Endothelial cell of hepatic sinusoid (primary cell): ENCODE measurements around the gene TMEM17.
"Not testable (repeated sequence)": the region's sequence is repeated elsewhere in the genome, so short reads cannot be mapped to it uniquely, and the experiment has no call there.

ENCODE experiments used
- in situ Hi-C: cut with HindIII; loops from 2 replicates; pipeline ENCODE4 v1.10.0; 2017; ENCODE audit warnings: low sequenced_read_pairs

The TMEM17 gene

GRCh38 chr2:62505750-62506420 is at the start of gene TMEM17:
TSS of gene TMEM17 (minus strand) at chr2:62506195. CDS start at chr2:62506129, 66 bp downstream.
- in situ Hi-C loops, result no loop called here

DNA sequence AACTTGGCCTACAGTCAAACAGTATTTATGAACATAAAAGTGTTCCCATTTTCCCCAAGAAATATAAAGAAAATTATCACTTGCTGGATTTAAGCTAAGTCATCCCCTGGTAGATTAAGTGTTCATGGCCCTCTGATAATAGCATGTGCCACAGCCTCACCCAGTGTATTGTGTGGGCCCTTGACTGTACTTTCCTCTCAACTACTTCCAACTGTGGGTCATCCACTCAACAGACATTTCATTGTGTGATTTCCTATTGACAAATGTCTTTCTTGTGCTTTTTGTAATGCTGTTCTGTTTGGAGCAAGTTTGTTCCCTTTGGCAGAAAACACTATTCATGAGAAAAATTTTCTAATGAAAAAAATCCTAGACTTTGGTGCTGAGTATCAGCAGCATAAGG is 48.4 kb upstream of the TMEM17 start:
- in situ Hi-C loops, result no loop called here

DNA sequence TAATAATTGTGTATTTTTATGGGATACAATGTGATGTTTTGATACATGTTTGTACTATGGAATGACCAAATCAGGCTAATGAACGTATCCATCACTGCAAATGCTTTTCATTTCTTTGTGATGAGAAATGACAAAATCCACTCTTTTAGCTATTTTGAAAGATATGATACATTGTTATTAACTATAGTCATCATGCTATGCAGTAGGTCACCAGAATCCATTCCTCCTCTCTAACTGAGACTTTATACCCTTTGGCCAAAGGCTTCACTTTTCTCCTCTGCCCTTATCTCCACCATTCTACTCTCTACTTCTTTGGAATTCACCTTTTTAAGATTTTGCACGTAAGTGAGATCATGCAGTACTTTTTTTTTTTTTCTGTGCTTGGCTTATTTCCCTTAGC is 44.5 kb upstream of the TMEM17 start:
- in situ Hi-C loops, result no loop called here

GRCh38 chr2:62547854-62548253 is 41.9 kb upstream of the TMEM17 start:
- in situ Hi-C loops, result no loop called here

GRCh38 chr2:62545261-62545660 is 39.3 kb upstream of the TMEM17 start:
- in situ Hi-C loops, result no loop called here

DNA sequence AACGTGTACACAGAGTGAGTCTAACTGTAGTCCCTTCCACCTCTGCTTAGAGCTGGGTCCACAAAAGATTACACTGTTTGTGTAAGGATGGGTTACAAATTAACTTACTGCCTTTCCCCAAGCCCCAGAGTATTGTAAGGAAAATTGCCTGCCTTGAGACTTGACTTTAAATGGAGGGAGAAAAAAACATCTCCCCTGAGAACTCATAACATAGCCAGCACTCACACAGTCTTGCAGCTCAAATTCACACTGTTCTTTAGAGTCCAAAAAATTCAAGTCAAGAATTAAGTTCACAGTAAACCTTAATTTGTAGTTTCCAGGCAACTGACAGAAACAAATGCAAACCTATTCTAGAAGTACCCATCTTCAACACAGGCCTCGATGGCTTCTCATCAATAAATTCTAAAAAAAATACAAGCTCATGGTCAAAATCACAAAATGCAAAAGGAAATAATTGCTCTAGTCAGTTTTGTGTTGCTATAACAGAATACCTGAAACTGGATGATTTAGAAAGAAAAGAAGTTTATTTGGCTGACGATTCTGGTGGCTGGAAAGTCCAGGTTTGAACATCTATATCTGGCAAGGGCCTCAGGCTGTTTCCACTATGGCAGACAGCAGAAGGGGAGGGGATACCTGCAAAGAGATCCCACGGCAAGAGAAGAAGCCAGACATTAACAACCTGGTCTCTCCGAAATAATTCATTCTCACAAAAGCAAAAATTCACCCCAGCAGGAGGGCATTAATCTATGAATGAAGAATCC is 34.6 kb upstream of the TMEM17 start:
- in situ Hi-C loops, result no loop called here

GRCh38 chr2:62539606-62540407 is 33.8 kb upstream of the TMEM17 start:
- in situ Hi-C loops, result no loop called here

DNA sequence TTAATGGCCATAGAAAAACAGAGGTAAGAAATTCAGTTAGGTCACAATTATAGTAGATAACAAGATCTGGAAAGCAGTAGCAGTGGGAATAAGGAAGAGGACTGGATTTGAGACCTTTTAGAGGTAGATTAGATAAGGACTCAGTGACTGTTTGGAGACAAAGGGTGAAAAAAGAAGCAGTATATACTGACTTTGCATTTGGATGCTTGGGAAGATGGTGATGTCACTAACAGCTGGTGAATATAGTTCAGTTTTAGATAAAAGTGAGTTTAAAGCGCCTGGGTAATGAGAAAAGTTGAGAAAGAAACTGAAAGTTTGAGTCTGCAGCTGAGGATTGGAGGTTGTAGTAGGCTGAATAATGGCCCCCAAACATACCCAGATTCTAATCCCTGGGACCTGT is 32.8 kb upstream of the TMEM17 start:
- in situ Hi-C loops, result no loop called here

DNA sequence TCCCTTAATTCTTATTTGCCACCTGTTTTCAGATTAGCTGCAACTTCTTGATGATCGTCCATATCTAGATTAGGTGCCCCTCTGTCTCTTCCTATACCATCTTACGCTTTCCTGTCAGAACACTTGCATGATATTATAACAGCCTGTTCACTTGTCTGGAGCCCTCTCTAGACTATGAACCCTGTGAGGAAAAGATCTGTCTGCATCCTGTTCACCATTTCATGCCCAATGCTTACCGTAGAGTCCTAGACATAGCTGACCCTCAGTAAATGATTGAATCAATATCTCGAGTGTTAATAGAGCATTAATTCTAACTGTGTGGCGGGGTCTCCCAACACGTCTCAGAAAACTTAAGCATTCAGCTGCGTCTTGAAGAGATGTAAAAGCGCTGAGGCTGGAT is 31.8 kb upstream of the TMEM17 start:
- in situ Hi-C loops, result no loop called here

DNA sequence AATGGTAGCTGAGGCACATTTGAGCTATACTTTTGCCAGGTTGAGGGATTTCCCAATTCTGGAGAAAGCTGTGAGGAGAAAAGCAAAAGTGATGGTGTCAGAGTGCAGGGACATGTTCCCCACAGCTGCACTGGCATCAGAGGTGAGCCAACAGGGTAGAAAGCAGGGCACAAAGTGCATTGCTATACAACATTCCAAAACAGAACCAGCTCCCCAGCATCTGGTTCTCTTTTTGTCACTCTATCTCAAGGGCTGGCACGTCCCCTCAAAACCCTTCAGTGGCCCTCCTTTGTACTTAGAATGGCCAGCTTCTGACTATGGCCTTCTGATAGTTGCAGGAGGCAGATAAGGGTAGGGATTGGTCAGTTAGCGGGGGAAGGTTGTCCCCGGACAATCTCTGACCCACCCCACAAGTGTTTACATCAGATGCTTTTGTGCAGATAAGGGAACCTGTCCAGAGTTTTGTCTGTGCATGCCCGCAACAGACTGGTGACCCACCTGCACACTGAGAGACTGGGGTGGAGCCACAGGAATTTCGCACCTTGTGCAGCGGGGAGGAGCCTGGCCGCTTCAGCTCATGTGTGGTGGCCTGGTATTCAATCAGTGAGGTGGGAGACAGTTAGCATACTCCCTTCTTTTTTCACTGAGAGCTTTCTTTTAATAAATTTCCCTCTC is 31.0 kb upstream of the TMEM17 start:
- in situ Hi-C loops, result no loop called here

DNA sequence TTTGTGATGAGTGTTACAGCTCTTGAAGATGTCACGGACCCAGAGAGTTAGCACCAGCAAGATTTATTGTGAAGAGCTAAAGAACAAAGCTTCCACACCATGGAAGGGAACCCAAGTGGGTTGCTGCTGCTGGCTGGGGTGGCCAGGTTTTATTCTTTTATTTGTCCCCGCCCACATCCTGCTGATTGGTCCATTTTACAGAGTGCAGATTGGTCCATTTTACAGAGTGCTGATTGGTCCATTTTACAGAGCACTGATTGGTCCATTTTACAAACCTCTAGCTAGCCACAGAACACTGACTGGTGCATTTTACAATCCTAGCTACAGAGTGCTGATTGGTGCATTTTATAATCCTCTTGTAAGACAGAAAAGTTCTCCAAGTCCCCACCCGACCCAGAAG is 29.5 kb upstream of the TMEM17 start:
- in situ Hi-C loops, result not testable (repeated sequence)

DNA sequence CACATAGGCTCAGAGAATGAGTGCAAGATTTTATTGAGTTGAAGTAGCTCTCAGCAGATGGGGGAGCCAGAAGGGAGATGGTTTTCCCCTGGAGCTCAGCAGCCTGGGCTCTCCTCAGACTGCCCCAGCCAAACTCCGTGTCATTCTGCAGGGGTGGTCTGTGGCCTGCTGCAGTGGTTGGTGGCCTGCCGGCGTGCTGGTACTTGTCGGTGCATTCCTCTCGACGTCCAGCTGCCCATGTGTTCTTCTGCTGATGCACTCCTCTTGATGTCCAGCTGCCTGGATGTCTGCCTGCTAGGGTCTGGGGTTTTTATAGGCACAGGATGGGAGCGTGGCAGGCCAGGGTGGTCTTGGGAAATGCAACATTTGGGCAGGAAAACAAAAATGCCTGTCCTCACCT is 25.6 kb upstream of the TMEM17 start:
- in situ Hi-C loops, result no loop called here

- in situ Hi-C loops, result no loop called here
These were observed 23.8 kb upstream of the TMEM17 start for GRCh38 chr2:62529758-62530157.

GRCh38 chr2:62527478-62528210 is 21.6 kb upstream of the TMEM17 start:
- in situ Hi-C loops, result no loop called here

- in situ Hi-C loops, result no loop called here
These were observed 20.8 kb upstream of the TMEM17 start for GRCh38 chr2:62526531-62527381.

GRCh38 chr2:62525549-62526269 is 19.7 kb upstream of the TMEM17 start:
- in situ Hi-C loops, result no loop called here

DNA sequence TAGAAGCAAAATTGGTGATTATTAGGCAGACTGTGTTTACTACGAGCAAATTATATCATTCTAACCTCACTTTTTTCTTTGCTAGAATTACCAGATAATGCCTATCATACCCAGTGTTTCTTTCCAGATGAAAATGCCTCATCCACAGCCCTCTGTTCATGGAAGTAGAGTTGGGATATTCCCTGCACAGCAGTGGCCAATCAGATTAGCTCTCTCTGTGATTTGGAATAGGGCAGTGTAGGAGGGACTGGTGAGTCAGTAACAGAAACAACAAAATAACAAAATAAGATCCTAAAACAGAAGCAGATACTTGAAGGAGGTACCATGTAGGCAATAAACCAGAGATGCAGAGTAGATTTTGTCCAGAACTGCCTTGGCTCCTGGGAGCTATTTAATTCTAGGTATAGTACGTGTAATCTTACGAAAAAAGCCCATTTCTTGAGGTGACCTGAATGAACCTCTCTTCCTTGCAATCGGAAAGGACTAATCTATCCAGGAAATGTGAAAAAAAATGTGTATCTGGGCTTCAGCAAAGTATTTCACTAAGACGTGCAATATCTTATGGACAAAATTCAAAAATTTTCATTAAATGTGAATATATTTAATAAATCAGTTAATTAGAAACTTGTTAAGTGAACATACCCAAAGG is 18.4 kb upstream of the TMEM17 start:
- in situ Hi-C loops, result no loop called here

DNA sequence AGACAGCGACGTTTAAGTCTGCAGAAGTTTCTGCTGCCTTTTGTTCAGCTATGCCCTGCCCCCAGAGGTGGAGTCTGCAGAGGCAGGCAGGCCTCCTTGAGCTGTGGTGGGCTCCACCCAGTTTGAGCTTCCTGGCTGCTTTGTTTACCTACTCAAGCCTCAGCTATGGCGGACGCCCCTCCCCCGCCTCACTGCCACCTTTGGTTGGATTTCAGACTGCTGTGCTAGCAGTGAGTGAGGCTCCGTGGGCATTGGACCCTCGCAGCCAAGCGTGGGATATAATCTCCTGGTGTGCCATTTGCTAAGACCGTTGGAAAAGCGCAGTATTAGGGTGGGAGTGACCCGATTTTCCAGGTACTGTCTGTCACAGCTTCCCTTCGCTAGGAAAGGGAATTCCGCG is 15.1 kb upstream of the TMEM17 start:
- in situ Hi-C loops, result not testable (repeated sequence)
